Stimulated activated CD8-positive, alpha-beta memory T cell treated with anti-CD3 and anti-CD28 coated beads, Interleukin-15, amount 100 ng/mL, for 24 hours (primary cell): ENCODE data around the gene DNAAF8.

Experiments used
- DNase-seq: peaks from one replicate; pipeline ENCODE4 v3.0.0-alpha.2; 2020; ENCODE audit warnings: low read depth

DNAAF8 gene

GRCh38 chr16:4695473-4696171 is 38.7 kb upstream of the DNAAF8 start:
- DNase-seq: no peak

DNA sequence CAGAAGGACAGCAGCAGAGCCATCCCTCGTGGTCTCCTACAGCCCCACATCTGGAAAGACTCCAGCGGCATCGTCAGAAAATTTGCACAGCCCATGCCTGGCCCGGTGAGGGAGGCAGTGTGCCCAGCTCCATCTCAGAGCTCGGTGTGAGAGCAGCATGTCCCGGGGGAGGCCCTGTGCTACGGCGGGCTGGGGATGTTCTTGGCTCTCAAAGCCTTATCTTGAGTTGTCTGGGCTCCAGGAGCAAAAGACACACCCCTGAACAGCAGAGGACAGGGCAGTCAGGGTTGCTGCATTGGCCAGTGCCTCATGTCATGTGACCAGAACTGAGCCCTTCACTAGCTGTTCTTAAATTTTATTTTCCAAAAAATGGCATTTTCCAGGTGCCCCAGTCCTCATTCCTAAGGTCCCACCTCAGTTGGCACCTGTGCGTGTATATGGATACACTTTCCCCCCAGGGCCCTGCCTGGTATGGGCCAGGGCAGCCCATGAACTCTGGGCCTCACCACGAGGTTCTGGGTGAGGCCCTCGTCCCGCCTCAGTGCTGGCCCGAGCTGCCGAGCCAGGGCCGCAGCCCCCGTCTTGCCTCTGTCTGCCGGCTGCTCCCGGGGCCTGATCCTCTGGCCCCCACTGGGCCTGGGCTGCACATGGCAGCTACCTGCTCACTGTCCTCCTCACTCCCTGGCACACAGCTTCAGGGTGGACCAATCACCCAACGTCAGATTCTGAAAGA is 38.0 kb upstream of the DNAAF8 start:
- no peak for DNase-seq

DNA sequence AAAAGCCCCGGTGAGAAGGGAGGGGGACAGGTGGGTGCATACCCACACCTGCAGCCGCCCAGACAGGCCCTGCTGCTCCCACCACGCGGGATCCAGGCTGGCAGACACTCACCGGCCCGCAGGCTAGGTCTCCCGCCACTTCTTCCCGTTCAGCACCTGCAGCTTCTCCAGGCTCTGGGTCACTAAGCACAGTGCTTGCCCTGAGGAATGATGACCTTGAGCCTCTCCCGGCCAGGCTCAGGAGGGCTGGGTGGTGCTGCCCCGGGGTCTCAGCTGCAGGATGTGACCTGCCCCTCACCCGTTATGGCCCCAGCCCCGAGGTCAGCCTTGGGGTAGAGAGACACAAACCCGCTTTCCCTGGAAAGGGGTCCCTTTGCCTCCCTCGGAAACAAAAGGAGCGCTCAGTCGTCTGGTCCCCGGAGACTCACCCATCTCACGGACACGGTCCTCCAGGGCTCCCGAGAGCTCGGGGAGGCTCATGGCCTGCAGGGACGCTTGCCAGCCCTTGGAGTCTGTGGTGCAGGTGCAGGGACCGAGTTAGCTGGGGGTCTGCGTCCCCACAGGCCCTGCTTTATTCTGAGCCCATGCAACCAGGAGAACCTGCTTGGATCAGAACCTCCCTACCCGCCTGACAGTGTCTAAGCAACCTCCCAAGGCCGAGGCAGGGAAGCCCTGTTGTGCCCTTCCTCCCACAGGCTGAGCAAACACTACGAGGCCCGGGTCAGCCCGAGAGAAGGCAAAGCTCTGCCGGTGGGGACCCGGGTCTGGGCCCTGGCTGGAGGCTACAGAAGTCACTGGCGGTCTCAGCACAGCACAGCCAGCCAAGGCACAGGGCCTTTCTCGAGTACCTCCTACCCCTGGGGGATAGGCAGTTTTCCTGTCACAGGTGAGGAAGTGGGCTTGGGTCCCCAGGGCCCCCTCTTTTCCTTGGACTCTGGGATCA is 37.2 kb upstream of the DNAAF8 start:
- DNase-seq: no peak

- no peak for DNase-seq
Observed at GRCh38 chr16:4697848-4698291, 36.5 kb upstream of the DNAAF8 start.

GRCh38 chr16:4698321-4699045 is 35.9 kb upstream of the DNAAF8 start:
- DNase-seq: no peak

- no peak for DNase-seq
Observed at GRCh38 chr16:4699046-4699556, 35.2 kb upstream of the DNAAF8 start.

DNA sequence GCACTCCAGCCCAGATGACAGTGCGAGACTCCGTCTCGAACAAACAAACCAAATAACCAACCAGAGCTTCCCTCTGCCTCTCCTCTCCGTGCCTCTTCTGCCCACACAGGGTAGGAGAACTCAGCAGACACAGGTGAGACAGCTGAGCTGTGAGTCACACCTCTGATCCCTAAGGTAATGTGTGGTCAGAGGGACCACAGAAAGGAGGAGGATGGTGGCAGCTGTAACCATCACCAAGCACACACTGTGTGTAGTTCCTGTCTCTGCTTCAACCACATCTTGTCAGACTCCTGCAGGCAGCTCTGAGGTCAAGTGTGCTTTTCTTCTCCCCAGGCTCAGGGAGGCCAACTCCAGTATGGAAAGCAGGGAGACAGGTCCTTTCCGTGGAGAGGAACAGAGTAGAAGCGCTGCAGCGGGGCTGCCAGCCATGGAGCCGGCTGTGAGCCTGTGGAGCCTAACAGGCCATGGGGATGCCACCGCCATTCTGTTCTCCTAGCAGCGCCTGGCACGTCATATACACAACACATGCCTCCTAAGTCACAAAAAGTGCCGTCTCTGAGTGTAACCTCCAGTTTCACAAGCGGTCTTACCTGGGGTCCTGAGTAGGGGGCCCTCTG is 33.8 kb upstream of the DNAAF8 start:
- no peak for DNase-seq

DNA sequence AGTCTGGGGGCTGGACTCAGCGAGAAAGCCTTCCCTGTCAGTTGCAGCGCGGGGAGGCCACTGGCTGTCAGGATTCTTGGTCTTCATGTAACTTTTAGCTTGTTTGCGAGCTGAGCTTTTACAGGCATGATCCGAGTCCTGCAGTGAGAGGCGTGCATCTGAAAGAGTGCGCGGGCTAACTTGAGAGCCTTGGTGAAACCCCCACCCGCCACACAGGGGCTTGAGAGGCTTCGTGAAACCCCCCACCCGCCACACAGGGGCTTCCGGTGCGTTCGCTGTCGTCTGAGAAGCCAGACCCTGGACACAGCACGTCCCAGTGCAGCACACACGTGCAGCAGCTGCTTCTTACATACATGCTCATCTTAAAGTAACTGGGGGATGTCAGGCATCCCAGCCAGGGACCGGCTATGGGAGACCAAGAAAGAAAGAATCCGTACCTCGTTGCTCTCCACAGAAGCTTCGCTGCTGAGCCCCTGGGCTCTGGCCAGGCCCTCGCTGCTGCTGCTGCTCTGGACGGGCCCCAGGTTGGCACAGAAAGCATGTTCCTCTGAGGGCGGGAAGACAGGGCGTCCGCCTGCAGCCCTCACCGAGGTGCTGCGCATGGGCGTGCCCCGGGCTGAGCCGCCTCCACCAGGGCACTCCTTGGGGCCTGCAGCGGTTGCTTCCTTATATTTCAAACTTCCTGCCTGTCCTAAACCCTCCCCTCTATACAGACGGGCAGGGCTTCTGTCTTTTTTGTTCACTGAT is 33.2 kb upstream of the DNAAF8 start:
- no peak for DNase-seq

- DNase-seq: no peak
Observed at GRCh38 chr16:4701791-4702465, 32.4 kb upstream of the DNAAF8 start.

DNA sequence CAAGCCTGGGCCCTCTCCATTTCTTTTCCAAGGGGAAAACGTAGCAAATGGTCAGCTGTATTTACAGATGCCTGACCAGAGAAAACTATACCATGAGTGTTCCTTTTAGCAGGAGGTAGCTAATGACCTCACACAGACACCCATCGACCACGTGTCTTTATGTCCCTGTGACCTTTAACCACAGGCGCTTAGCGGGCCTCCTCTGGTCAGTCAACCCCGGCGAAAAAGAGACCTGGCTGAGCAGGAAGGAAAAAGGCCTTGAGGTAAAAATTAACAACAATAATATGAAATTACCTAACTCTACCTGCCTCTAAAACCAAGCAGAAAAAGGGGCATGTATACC is 31.9 kb upstream of the DNAAF8 start:
- DNase-seq: no peak

- DNase-seq: no peak
Observed at GRCh38 chr16:4703906-4704305, 30.4 kb upstream of the DNAAF8 start.

DNA sequence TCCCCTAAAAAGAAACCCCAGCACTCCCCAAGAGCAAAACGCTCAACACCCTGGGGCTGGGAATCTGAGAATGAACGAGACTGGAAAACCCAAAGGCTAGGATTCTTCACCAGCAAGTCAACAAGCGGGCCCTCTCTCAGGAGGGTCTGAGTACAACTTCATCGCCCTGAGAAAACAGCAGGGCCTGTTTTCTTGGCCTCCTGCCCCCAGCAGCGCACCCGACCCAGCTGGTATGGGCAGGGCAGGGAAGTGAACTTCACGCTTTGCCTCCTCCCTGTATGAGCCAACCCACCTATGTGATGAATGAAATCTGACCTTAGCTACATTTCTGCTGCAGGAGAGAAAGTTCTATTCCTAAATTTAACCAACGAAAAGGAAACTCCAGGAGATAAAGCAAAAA is 29.8 kb upstream of the DNAAF8 start:
- no peak for DNase-seq

DNA sequence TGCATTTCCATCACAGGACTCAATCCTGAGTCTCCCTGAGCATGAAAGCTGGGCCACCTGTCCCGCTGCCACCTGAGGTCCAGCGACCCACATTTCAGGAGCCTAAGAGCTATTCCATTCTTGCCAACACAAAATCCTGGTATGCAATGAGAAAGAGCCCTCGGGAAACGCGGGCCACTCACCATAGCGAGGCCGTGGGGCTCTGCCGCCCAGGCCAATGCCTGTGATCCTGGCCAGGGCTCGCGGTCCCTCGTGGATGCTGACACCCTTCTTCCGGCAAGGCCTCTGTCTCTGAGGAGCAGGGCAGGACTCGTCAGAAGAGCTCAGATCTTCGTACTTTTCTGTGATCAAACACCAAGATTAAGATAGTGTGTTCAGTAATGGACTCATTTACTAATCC is 29.4 kb upstream of the DNAAF8 start:
- DNase-seq: no peak

DNA sequence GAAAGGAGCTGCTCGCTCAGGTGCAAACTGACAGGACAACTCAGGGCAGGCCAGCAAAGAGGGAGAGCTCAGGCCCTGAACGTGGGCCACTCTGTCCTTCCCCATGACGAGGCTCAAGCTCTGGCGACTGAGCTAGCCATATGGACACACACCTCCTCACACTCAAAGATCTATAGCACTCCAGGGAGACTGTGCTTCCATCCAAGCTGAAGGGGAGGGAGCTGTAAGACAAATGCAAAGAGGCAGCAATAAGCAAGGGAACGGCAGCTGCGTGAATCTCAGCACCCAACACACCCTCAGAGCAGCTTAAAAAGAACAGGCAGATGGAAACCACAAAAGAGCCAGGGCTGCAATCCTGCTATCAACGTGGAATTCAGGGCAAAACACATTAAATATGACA is 27.5 kb upstream of the DNAAF8 start:
- DNase-seq: no peak

DNA sequence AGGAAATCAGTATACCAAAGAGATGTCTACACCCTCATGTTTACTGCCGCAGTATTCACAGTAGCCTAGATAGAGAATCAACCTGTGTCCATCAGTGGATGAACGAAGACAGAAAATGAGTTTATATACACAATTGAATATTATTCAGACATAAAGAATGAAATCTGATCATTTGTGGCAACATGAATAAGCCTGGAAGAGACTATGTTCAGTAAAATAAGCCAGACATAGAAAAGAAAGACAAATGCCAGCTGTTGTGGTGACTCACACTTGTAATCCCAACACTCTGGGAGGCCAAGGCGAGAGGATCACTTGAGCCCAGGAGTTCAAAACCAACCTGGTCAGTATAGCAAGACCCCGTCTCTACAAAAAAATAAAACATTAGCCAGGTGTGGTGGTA is 24.9 kb upstream of the DNAAF8 start:
- no peak for DNase-seq

- no peak for DNase-seq
Observed at GRCh38 chr16:4713663-4714501, 20.5 kb upstream of the DNAAF8 start.

DNA sequence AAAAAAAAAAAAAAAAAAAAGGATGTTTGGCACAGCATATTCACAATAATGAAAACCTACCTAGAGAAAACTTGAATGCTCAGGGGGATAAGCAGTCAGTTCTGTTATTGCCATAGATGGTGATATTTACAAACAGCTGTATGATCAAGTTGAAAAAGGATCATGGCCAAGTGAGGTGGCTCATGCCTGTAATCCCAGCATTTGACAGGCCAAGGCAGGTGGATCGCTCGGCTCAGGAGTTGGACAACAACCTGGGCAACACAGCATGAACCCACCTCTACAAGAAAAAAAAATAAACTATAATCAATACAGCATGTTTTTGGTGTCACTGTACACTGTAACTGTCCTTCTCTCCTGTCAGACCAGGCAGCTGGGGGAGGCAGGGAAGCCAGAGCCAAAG is 19.3 kb upstream of the DNAAF8 start:
- no peak for DNase-seq

DNA sequence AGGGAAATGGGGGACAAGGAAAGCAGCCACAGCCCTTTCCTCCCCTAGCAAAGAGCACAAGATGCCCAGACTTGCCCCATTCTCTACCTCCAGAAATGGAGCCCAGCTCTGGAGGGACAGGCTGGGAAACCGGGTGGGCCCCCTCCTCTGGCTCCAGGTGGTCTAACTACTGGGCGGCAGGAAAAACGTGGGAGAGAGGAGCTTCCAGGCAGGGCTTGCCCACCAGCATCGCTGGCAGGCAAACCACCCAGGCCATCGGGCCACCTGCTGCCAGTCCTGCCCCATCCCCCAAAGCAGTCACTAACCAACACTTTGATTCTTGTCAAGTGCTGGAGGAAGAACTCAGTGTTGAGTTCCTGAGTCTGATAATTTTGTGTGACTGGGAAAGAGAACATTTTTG is 15.9 kb upstream of the DNAAF8 start:
- DNase-seq: no peak

DNA sequence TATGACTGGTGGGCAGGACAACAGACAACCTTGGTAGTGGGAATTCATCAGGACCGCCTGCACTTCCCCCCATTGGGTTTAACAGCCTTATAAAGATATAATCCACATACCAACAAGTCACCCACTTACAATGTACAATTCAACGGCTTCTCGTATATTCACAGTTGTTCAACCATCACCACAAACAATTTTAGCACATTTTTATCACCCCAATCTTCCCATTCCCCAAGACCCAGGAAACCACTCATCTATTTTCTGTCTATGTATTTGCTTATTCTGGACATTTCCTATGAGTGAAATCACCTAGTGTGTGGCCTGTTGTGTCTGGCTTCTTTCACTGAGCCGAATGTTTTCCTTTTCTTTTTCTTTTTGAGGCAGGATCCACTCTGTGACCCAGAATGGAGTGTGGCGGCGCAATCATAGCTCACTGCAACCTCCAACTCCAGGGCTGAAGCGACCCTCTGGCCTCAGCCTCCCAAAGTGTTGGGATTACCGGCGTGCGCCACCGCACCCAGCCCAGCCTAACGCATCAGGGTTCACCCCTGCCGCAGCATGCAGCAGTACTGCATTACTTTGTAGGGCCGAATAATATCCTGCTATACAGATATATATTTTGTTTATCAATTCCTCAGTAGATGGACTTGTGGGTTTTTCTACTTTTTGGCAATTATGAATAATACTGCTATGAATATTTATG is 11.1 kb upstream of the DNAAF8 start:
- DNase-seq: no peak
